AG04449 (cell line): Measurements from ENCODE around the gene KASH5.
A peak's percentile ranks its signal among the peaks of the same experiment; 100 is the strongest.

Experiments
- CTCF ChIA-PET: fragments of 350-600 bp; formaldehyde crosslinking; extraction: SDS; loops from one replicate; lab custom pipeline; 2021; ENCODE audit warnings: antibody characterized with exemption; lab: Yijun Ruan, JAX
- POLR2A ChIA-PET: fragments of 400-600, 350-600 bp; formaldehyde crosslinking; extraction: SDS; loops from one replicate; lab custom pipeline; 2020; ENCODE audit warnings: antibody characterized with exemption, inconsistent platforms; lab: Yijun Ruan, JAX
- DNase-seq: peaks from one replicate; pipeline ENCODE4 v3.0.0-alpha.2; 2010; ENCODE audit warnings: low read depth, low spot score
- H3K4me3 ChIP-seq: 2 replicates; pipeline ENCODE4 v1.5.1; 2011; ENCODE audit warnings: low read depth, mild to moderate bottlenecking, control low read depth, low read length
- TF ChIP-seq, protein P1 (sequence below): IDR thresholded peaks from one replicate; pipeline ENCODE4 v1.5.1; 2011; ENCODE audit warnings: mild to moderate bottlenecking, moderate library complexity, low read length, control low read depth, inconsistent platforms; ENCODE audit not compliant: insufficient read depth; ENCODE audit errors: missing control alignments

KASH5 gene

DNA sequence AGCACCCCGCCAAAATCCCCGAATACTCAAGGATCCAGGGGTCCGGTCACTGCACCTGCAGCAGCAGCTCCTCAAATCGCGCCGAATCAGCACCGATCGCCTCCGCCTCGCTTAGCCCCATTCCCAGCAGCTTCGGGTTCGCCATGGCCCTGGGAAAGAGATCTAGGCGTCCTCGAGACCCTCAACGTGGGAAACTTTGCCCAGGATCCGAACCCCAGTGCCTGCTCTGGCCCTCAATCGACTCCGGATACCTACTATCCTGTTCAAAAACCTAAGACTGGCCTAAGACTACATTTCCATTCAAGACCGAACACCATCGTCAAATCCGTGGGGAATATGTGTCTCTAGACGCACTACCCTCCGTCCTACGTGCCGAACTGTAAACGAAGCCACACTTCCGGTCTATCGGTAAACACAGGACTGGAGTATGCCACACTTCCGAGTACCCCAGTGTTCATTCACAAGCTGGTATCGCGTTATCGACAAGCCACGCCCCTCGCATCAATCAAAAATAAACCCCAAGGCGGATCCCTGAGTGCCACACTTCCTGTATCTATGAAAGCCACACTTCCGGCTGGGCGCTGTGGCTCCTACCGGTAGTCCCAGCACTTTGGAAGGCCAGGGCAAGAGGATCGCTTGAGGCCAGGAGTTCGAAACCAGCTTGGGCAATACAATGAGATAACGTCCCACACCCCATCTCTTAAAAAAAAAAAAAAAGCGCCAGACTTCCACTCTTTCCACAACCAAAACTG, 63.6 kb downstream of the KASH5 start, which contains the start of gene PIH1D1:
TSS of gene PIH1D1 (minus strand) at position 385 of the 752 bp plus-strand sequence. CDS start at position 145, 240 bp downstream.
- CTCF ChIA-PET: interaction anchor here (1.1 to 6.2 kb wide), 3 partner anchors 19 to 119 kb away, joined by 3 to 40 read pairs (median 3); partner anchors contain the start of gene FLT3LG
- DNase-seq: peak; percentile 95
- H3K4me3 ChIP-seq: peak within 1 kb of the TSS; percentile 96
- POLR2A ChIA-PET: interaction anchor here (0.6 to 1.0 kb wide), 4 partner anchors 36 to 206 kb away, joined by 3 read pairs; partner anchors contain the start of genes RPL13A, RPS11 and TEAD2
- TF ChIP-seq, protein P1, sequence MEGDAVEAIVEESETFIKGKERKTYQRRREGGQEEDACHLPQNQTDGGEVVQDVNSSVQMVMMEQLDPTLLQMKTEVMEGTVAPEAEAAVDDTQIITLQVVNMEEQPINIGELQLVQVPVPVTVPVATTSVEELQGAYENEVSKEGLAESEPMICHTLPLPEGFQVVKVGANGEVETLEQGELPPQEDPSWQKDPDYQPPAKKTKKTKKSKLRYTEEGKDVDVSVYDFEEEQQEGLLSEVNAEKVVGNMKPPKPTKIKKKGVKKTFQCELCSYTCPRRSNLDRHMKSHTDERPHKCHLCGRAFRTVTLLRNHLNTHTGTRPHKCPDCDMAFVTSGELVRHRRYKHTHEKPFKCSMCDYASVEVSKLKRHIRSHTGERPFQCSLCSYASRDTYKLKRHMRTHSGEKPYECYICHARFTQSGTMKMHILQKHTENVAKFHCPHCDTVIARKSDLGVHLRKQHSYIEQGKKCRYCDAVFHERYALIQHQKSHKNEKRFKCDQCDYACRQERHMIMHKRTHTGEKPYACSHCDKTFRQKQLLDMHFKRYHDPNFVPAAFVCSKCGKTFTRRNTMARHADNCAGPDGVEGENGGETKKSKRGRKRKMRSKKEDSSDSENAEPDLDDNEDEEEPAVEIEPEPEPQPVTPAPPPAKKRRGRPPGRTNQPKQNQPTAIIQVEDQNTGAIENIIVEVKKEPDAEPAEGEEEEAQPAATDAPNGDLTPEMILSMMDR: peak; percentile 11

DNA sequence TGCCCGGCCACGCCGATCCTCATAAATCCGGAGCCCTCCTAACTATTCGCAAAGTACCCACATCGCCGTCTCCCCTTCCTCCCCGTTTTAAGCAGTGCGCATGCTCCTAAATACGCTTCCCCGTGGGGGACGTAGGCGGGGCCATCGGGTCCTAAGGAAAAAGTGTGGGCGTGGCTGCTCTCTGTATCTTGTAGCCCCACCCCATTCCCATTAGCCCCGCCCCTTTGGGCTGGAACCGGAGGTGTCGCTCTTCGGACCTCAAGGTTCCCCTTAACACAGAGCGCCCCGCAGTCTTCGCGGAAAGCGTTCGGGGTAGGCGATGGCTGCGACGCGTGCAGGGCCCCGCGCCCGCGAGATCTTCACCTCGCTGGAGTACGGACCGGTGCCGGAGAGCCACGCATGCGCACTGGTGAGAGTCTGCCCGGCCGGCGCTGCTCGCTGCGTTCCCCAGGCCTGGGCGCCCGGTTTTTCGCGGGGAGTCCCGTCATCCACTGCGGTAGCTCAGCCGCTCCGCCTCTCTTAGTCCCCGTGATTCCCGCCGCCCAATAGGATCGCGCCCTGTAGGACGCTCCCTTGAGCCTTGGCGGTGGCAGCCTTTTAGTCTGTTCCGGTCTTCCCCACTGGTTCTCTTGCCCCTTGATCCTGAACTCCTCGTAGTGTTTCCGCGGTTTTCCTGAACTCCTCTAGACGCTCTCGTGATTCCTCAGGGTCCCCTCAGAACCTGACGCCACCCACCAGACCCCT, 65.1 kb downstream of the KASH5 start, which contains the start of gene ALDH16A1:
TSS of gene ALDH16A1 (plus strand) at position 213 of the 744 bp plus-strand sequence. CDS start at position 320, 107 bp downstream.
- POLR2A ChIA-PET: interaction anchor here (1.0 kb wide), 1 partner anchor 128 kb away, joined by 5 read pairs; the partner anchor contains the start of genes NOSIP and PRRG2
- TF ChIP-seq, protein P1: no peak
- peak; percentile 85 for DNase-seq
- CTCF ChIA-PET: interaction anchor here (0.8 to 6.2 kb wide), 7 partner anchors 10 to 227 kb away, joined by 3 to 40 read pairs (median 3); partner anchors contain the start of gene FLT3LG
- H3K4me3 ChIP-seq: peak within 1 kb of the TSS; percentile 72

DNA sequence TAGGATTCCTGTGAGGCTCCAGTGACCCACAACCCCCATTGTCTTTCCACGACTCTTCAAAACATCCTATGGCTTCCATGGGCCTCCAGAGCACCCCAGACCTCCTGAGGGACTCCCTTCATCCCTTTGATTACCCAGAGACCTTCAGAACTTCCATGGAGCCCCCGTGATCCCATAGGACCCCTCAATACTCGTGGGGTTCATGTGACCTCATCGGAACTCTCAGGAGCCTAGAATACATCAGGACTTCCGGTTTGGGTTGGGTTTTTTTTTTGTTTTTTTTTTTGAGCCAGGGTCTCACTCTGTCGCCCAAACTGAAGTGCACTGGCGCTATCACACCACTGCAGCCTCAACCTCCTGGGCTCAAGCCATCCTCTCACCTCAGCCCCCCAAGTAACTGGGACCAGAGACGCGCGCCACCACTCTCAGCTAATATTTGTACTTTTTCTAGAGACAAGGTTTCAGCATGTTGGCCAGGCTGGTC, 65.8 kb downstream of the KASH5 start:
- DNase-seq: no peak
- H3K4me3 ChIP-seq: peak overlapping the region; percentile 72
- POLR2A ChIA-PET: interaction anchor here (1.0 kb wide), 1 partner anchor 127 kb away, joined by 5 read pairs; the partner anchor contains the start of genes NOSIP and PRRG2
- TF ChIP-seq, protein P1: no peak
- CTCF ChIA-PET: interaction anchor here (0.7 to 6.2 kb wide), 6 partner anchors 11 to 228 kb away, joined by 3 to 40 read pairs (median 4); partner anchors contain the start of gene FLT3LG

DNA sequence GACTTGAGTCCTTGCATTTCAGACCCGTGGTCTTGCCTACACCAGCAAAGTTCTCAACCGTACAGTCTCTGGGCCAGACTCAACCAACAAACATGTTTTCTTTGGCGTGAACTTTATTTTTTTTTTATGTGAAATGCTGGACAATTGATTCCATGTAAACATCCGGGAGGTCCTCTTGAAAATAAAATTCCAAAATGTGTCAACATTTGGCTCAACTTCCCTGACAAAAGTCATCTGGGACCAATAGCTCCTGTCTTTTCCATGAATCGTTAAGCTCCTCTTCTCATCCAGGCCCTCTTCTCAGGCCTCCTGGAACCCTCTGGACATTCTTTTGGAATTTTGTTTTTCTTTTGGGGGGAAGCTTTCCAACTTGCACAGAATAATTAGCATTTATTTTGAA, 67.7 kb downstream of the KASH5 start:
- ChIA-PET POLR2A (interaction anchor here (1.0 kb wide), 1 partner anchor 72 kb away, joined by 3 read pairs; the partner anchor contains the start of gene RCN3), CTCF (interaction anchor here (1.3 to 6.2 kb wide), 2 partner anchors 9 to 17 kb away, joined by 4 to 40 read pairs; partner anchors contain the start of gene FLT3LG)
- DNase-seq: no peak
- TF ChIP-seq, protein P1: no peak
- H3K4me3 ChIP-seq: no peak overlapping the region

DNA sequence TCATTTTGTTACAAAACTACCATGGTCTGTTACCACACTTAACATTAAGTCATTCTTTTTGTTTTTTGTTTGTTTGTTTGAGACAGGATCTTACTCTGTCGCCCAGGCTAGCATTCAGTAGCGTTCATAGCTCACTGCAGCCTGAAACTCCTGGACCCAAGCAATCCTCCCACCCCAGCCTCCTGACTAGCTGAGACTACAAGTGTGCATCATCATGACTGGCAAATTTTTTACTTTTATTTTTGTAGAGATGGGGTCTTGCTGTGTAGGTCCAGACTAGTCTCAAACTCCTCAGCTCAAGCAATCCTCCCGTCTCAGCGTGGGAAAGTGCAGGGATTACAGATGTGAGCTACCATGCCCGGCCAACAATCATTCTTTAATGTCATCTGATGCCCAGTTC, 68.3 kb downstream of the KASH5 start:
- TF ChIP-seq, protein P1: no peak
- no peak for DNase-seq
- POLR2A ChIA-PET: interaction anchor here (1.0 kb wide), 1 partner anchor 71 kb away, joined by 3 read pairs; the partner anchor contains the start of gene RCN3
- CTCF ChIA-PET: interaction anchor here (1.3 to 6.2 kb wide), 2 partner anchors 9 to 17 kb away, joined by 4 to 40 read pairs; partner anchors contain the start of gene FLT3LG
- H3K4me3 ChIP-seq: no peak overlapping the region
